H1 (cell line): ENCODE results near the gene WDR45B. TPM values are rescaled to one million over a fixed set of nuclear protein-coding genes. Genes with fewer than 3 reads are reported as not detected.

Experiments
- CTCF ChIA-PET: fragments of 300-600 bp; sonication (Branson Sonifier 250); formaldehyde crosslinking; loops from one replicate; lab custom pipeline; 2021; ENCODE audit not compliant: partially characterized antibody; lab: Charles Lee
- POLR2A ChIA-PET: fragments of 300-600 bp; sonication (Branson Sonifier 250); formaldehyde crosslinking; loops from one replicate; lab custom pipeline; 2021; ENCODE audit warnings: inconsistent platforms; ENCODE audit not compliant: partially characterized antibody; lab: Charles Lee
- DNase-seq, 2 experiments: peaks; one replicate each; pipeline versions ENCODE4 v3.0.0 to v3.0.0-alpha.2; 2010 to 2022; ENCODE audit warnings: low spot score in 2 of 2, low read depth in 1 of 2, mixed read lengths in 1 of 2
- FAIRE-seq: peaks from 2 replicates; lab custom pipeline; 2011; peaks lifted over from hg19 to GRCh38; lab: Jason Lieb, UNC
- H2AFZ ChIP-seq: 2 replicates; pipeline ENCODE4 v1.8.1; 2012; ENCODE audit warnings: low read length, inconsistent platforms
- H2AK5ac ChIP-seq: 2 replicates; pipeline ENCODE4 v1.6.1; 2013; ENCODE audit warnings: low read depth, low read length
- H2BK120ac ChIP-seq: replicated peaks from 2 replicates; pipeline ENCODE3; 2013; ENCODE audit warnings: low read depth, low read length, inconsistent platforms
- H2BK12ac ChIP-seq: 2 replicates; pipeline ENCODE4 v1.6.1; 2013; ENCODE audit warnings: low read depth, low read length
- H2BK15ac ChIP-seq: 2 replicates; pipeline ENCODE4 v1.6.1; 2013; ENCODE audit warnings: low read length
- H2BK20ac ChIP-seq: 2 replicates; pipeline ENCODE4 v1.6.1; 2013; ENCODE audit warnings: low read length
- H2BK5ac ChIP-seq: 2 replicates; pipeline ENCODE4 v1.6.1; 2013; ENCODE audit warnings: low read depth, low read length
- H3K14ac ChIP-seq: 2 replicates; pipeline ENCODE4 v1.6.1; 2013; ENCODE audit warnings: inconsistent platforms; ENCODE audit not compliant: insufficient read length
- H3K18ac ChIP-seq: 2 replicates; pipeline ENCODE4 v1.6.1; 2013; ENCODE audit warnings: low read length; ENCODE audit errors: extremely low read depth
- H3K23ac ChIP-seq: 2 replicates; pipeline ENCODE4 v1.6.1; 2013; ENCODE audit warnings: inconsistent platforms; ENCODE audit not compliant: insufficient read length
- H3K23me2 ChIP-seq: 2 replicates; pipeline ENCODE4 v1.6.1; 2013; ENCODE audit warnings: low read depth, low read length
- H3K27ac ChIP-seq: 2 replicates; pipeline ENCODE4 v1.6.1; 2011; ENCODE audit warnings: low read depth, low read length, inconsistent platforms
- H3K27me3 ChIP-seq, 4 experiments: replicated peaks in 1 of 4; 1 replicate in 1 of 4; 2 replicates in 3 of 4; pipeline versions ENCODE4 v1.6.1 to v1.8.1; 2011 to 2013; ENCODE audit warnings: low read length in 3 of 4, mild to moderate bottlenecking in 3 of 4, inconsistent platforms in 2 of 4, mixed read lengths in 2 of 4, moderate library complexity in 1 of 4; ENCODE audit not compliant: control insufficient read depth in 3 of 4, insufficient read depth in 3 of 4; ENCODE audit errors: extremely low read depth in 1 of 4
- H3K36me3 ChIP-seq, 4 experiments: 2 replicates each; pipeline versions ENCODE4 v1.6.1 to v1.8.1; 2011 to 2013; ENCODE audit warnings: mild to moderate bottlenecking in 4 of 4, low read length in 3 of 4, moderate library complexity in 2 of 4, control low read depth in 1 of 4, inconsistent platforms in 1 of 4; ENCODE audit not compliant: insufficient read depth in 4 of 4, control insufficient read depth in 2 of 4
- H3K4ac ChIP-seq: replicated peaks from 2 replicates; pipeline ENCODE3; 2013; ENCODE audit warnings: low read length, low read depth, mixed read lengths, inconsistent platforms; ENCODE audit not compliant: insufficient read length
- H3K4me1 ChIP-seq, 4 experiments: replicated peaks in 1 of 4; 1 replicate in 1 of 4; 2 replicates in 3 of 4; pipeline versions ENCODE4 v1.6.1 to v1.8.1; 2011 to 2013; ENCODE audit warnings: low read length in 3 of 4, inconsistent platforms in 2 of 4, mixed read lengths in 1 of 4; ENCODE audit not compliant: insufficient read depth in 4 of 4, control insufficient read depth in 3 of 4
- H3K4me2 ChIP-seq, 2 experiments: 2 replicates each; pipeline versions ENCODE4 v1.6.1 to v1.8.1; 2011 to 2013; ENCODE audit warnings: low read depth in 2 of 2, low read length in 2 of 2, control low read depth in 1 of 2, inconsistent platforms in 1 of 2, mild to moderate bottlenecking in 1 of 2; ENCODE audit not compliant: insufficient read depth in 1 of 2
- H3K4me3 ChIP-seq, 4 experiments: fragments of 200-600, 300-600 bp in 1 of 4; sonication (generic), shearing (Covaris generic), sonication (Bioruptor Twin) in 1 of 4; 2 replicates each; pipeline versions ENCODE4 v1.5.1 to v1.8.1; 2011 to 2016; ENCODE audit warnings: low read length in 4 of 4, low read depth in 3 of 4, control low read depth in 2 of 4, inconsistent platforms in 2 of 4, mild to moderate bottlenecking in 2 of 4, mixed read lengths in 1 of 4, moderate library complexity in 1 of 4; ENCODE audit not compliant: insufficient read depth in 2 of 4; ENCODE audit errors: extremely low read depth in 1 of 4
- H3K56ac ChIP-seq: replicated peaks from 2 replicates; pipeline ENCODE3; 2013; ENCODE audit warnings: low read depth, mild to moderate bottlenecking, mixed read lengths, low read length, inconsistent platforms; ENCODE audit not compliant: insufficient read length
- H3K79me1 ChIP-seq: 2 replicates; pipeline ENCODE4 v1.6.1; 2013; ENCODE audit warnings: low read depth, low read length, control low read depth
- H3K79me2 ChIP-seq, 2 experiments: 2 replicates each; pipeline versions ENCODE4 v1.6.1 to v1.8.1; 2012 to 2013; ENCODE audit warnings: low read length in 2 of 2, mild to moderate bottlenecking in 2 of 2, inconsistent platforms in 1 of 2; ENCODE audit not compliant: insufficient read depth in 2 of 2, control insufficient read depth in 1 of 2
- H3K9ac ChIP-seq, 4 experiments: replicated peaks in 1 of 4; 1 replicate in 1 of 4; 2 replicates in 3 of 4; pipeline versions ENCODE4 v1.6.1 to v1.8.1; 2011 to 2013; ENCODE audit warnings: low read depth in 3 of 4, low read length in 3 of 4, control low read depth in 2 of 4, mild to moderate bottlenecking in 2 of 4, moderate library complexity in 2 of 4, inconsistent platforms in 1 of 4; ENCODE audit errors: extremely low read depth in 1 of 4
- H3K9me3 ChIP-seq, 2 experiments: 2 replicates each; pipeline versions ENCODE4 v1.6.1 to v1.8.1; 2012 to 2013; ENCODE audit warnings: mild to moderate bottlenecking in 2 of 2, moderate library complexity in 2 of 2, control low read depth in 1 of 2, inconsistent platforms in 1 of 2, low read depth in 1 of 2, low read length in 1 of 2, mixed read lengths in 1 of 2; ENCODE audit not compliant: insufficient read depth in 2 of 2
- H4K20me1 ChIP-seq, 2 experiments: replicated peaks in 1 of 2; 2 replicates each; pipeline versions ENCODE3 to v1.8.1; 2011 to 2013; ENCODE audit warnings: inconsistent platforms in 2 of 2, low read length in 2 of 2, mild to moderate bottlenecking in 1 of 2; ENCODE audit not compliant: insufficient read depth in 2 of 2, control insufficient read depth in 1 of 2
- H4K5ac ChIP-seq: 2 replicates; pipeline ENCODE4 v1.6.1; 2013; ENCODE audit warnings: low read length, low read depth, mixed read lengths, inconsistent platforms; ENCODE audit not compliant: insufficient read length
- H4K8ac ChIP-seq: 2 replicates; pipeline ENCODE4 v1.8.0; 2013; ENCODE audit warnings: mild to moderate bottlenecking, moderate library complexity, low read length, inconsistent platforms; ENCODE audit not compliant: insufficient read depth; ENCODE audit errors: extremely low read depth
- H4K91ac ChIP-seq: replicated peaks from 2 replicates; pipeline ENCODE3; 2013; ENCODE audit warnings: low read length, mixed read lengths, inconsistent platforms; ENCODE audit not compliant: insufficient read length
- ASH2L ChIP-seq: fragments of 200-600, 300-600 bp; sonication (generic); IDR thresholded peaks from one replicate; pipeline ENCODE4 v1.7.1; 2017; ENCODE audit warnings: low read length
- CTBP2 ChIP-seq: IDR thresholded peaks from 2 replicates; pipeline ENCODE4 v1.7.0; 2011; ENCODE audit warnings: borderline replicate concordance, mild to moderate bottlenecking, moderate library complexity, mixed read lengths, low read length; ENCODE audit not compliant: insufficient read depth, insufficient read length
- FOSL1 ChIP-seq: IDR thresholded peaks from 2 replicates; pipeline ENCODE4 v1.6.1; 2011; ENCODE audit warnings: mild to moderate bottlenecking, low read depth, low read length, moderate library complexity; ENCODE audit not compliant: insufficient read depth
- JUND ChIP-seq: IDR thresholded peaks from 2 replicates; pipeline ENCODE4 v1.6.1; 2011; ENCODE audit warnings: mild to moderate bottlenecking, improper control_type of control experiment, low read length
- MAFK ChIP-seq: IDR thresholded peaks from 2 replicates; pipeline ENCODE4 v1.6.1; 2012; ENCODE audit warnings: low read depth, mild to moderate bottlenecking, improper control_type of control experiment, low read length
- SAP30 ChIP-seq: fragments of 300-600 bp; sonication (generic); IDR thresholded peaks from 2 replicates; pipeline ENCODE4 v1.7.1; 2012; ENCODE audit warnings: low read length, moderate library complexity, mild to moderate bottlenecking, inconsistent platforms; ENCODE audit not compliant: insufficient read depth, insufficient replicate concordance
- SRF ChIP-seq: IDR thresholded peaks from 2 replicates; pipeline ENCODE4 v1.6.1; 2011; ENCODE audit warnings: mild to moderate bottlenecking, low read depth, low read length, moderate library complexity
- WGBS, 2 experiments: shearing (Covaris generic) in 1 of 2; methylation state at CpG; one replicate each; pipeline versions ENCODE4 v1.1.6 to v1.1.7; 2013 to 2015; ENCODE audit warnings: low lambda C conversion rate in 2 of 2, mixed read lengths in 2 of 2, inconsistent platforms in 1 of 2, low coverage in 1 of 2, missing lambda C conversion rate in 1 of 2; ENCODE audit not compliant: insufficient replicate concordance in 2 of 2, insufficient coverage in 1 of 2, insufficient read length in 1 of 2; ENCODE audit errors: extremely low coverage in 1 of 2, missing lambda C conversion rate in 1 of 2; 5-methylcytosine and 5-hydroxymethylcytosine counted together
- polyA plus RNA-seq, 7 experiments: library from polyadenylated mRNA; depleted of rRNA in 3 of 7; stranded (reverse) in 5 of 7; unstranded in 2 of 7; fragments of >200 nt in 5 of 7; fragments of 200-250 nt in 2 of 7; gene quantifications; 1 replicate in 5 of 7; 2 replicates in 1 of 7; 4 replicates in 1 of 7; pipeline versions ENCODE4 v1.2.1 to v1.2.3, GENCODE V29; 2011 to 2013; ENCODE audit warnings: missing spikeins in 2 of 7, mixed read lengths in 2 of 7
- total RNA-seq: library from RNA; stranded (reverse); fragmentation: NEBNext Ultra II Directional; extraction: Animal tissue kit (Norgen Biotek cat#: 25700); gene quantifications from 2 replicates; pipeline ENCODE4 v1.2.1, GENCODE V29; 2021
- TF ChIP-seq, protein P1 (sequence below): IDR thresholded peaks from 2 replicates; pipeline ENCODE4 v1.6.1; 2011; ENCODE audit warnings: low read length, improper control_type of control experiment
- TF ChIP-seq, protein P2 (sequence below): IDR thresholded peaks from 2 replicates; pipeline ENCODE4 v1.6.1; 2012; ENCODE audit warnings: inconsistent platforms

WDR45B gene
- total and polyA plus RNA-seq, 2 of the 8 experiments (the other 6 are each of a cell fraction or from before 2014, with no cell fraction given), result 82.0 to 100 TPM

DNA sequence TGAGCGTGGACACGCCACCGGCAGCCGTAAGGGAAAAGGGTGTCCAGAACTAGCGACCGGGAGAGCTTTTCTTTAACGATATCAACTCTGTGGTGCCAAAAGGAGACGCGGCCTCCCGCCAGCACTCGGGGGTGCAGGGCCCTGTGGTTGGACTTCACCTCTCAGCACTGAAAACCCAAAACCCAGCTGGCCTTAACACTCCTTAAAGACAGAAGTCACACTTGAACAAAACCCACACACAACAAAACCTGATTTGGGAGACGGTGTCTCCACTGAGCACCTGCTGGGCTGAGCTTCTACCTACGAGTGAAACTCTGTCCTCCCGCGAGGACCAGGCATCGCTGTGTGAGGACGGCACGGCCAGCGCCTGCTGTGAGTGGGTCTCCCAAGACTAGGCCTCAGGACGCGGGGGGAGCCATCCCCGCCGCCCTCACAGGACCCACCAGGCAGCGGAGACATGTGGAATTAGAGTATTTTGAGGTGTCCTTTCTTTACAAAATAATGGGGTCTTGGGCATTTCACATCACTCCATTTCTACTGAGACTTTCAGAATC, 46.7 kb downstream of the WDR45B start:
- Histone ChIP-seq H3K56ac (no peak overlapping the region), H3K79me2 (peaks cover 0 to 5% of the 10 kb centered on the region in 2 experiments; a peak in 1 of 4 replicates), H3K4me1 (no peaks in the 10 kb centered on the region), H3K9me3 (peaks cover 0 to 4% of the 10 kb centered on the region in 2 experiments; a peak in 2 of 4 replicates), H3K27me3 (no peaks in the 10 kb centered on the region), H4K8ac (no peak overlapping the region; the same call in 1 of the 2 replicates), H2BK12ac (no peak overlapping the region), H2BK15ac (no peak overlapping the region), H3K4me2 (no peak overlapping the region), H3K79me1 (peaks cover 18% of the 10 kb centered on the region), H3K9ac (no peak overlapping the region), H2AK5ac (no peak overlapping the region), H3K23me2 (no peaks in the 10 kb centered on the region), H2BK20ac (no peak overlapping the region), H3K36me3 (peaks cover 14 to 73% (median 47%) of the 10 kb centered on the region in 4 experiments), H4K91ac (no peak overlapping the region), H4K5ac (no peak overlapping the region), H2BK5ac (no peak overlapping the region), H3K23ac (no peak overlapping the region), H4K20me1 (peaks cover 4 to 18% of the 10 kb centered on the region in 2 experiments), H3K27ac (no peak overlapping the region), H3K4ac (no peak overlapping the region), H3K14ac (no peak overlapping the region), H3K4me3 (no peak overlapping the region), H2AFZ (no peak overlapping the region), H3K18ac (no peak overlapping the region), H2BK120ac (no peak overlapping the region)
- ChIA-PET POLR2A (no interaction called here), CTCF (interaction anchor here (0.5 to 1.1 kb wide), 2 partner anchors 248 to 249 kb away, joined by 3 read pairs; no protein-coding TSS in a partner anchor)
- FAIRE-seq (no peak), DNase-seq (no peak)
- WGBS, 2 experiments, result 95% methylated on average over 21 of the region's 24 CpGs; no CpG with 5 or more reads in 1 of the 2 experiments
- no peak for TF ChIP-seq SRF
- no peak for TF ChIP-seq SAP30
- TF ChIP-seq, protein P1, sequence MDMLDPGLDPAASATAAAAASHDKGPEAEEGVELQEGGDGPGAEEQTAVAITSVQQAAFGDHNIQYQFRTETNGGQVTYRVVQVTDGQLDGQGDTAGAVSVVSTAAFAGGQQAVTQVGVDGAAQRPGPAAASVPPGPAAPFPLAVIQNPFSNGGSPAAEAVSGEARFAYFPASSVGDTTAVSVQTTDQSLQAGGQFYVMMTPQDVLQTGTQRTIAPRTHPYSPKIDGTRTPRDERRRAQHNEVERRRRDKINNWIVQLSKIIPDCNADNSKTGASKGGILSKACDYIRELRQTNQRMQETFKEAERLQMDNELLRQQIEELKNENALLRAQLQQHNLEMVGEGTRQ, result no peak
- TF ChIP-seq ASH2L, result no peak
- TF ChIP-seq MAFK, result no peak
- TF ChIP-seq JUND, result no peak
- no peak for TF ChIP-seq CTBP2
- TF ChIP-seq, protein P2, sequence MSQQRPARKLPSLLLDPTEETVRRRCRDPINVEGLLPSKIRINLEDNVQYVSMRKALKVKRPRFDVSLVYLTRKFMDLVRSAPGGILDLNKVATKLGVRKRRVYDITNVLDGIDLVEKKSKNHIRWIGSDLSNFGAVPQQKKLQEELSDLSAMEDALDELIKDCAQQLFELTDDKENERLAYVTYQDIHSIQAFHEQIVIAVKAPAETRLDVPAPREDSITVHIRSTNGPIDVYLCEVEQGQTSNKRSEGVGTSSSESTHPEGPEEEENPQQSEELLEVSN, result no peak
- no peak for TF ChIP-seq FOSL1
